ENCODE measurements around the gene BEND5. TPM values are rescaled to one million over a fixed set of nuclear protein-coding genes. Genes with fewer than 3 reads are reported as not detected.

Gene BEND5, protein sequence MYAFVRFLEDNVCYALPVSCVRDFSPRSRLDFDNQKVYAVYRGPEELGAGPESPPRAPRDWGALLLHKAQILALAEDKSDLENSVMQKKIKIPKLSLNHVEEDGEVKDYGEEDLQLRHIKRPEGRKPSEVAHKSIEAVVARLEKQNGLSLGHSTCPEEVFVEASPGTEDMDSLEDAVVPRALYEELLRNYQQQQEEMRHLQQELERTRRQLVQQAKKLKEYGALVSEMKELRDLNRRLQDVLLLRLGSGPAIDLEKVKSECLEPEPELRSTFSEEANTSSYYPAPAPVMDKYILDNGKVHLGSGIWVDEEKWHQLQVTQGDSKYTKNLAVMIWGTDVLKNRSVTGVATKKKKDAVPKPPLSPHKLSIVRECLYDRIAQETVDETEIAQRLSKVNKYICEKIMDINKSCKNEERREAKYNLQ
- total RNA-seq: 16.0 TPM

DNA sequence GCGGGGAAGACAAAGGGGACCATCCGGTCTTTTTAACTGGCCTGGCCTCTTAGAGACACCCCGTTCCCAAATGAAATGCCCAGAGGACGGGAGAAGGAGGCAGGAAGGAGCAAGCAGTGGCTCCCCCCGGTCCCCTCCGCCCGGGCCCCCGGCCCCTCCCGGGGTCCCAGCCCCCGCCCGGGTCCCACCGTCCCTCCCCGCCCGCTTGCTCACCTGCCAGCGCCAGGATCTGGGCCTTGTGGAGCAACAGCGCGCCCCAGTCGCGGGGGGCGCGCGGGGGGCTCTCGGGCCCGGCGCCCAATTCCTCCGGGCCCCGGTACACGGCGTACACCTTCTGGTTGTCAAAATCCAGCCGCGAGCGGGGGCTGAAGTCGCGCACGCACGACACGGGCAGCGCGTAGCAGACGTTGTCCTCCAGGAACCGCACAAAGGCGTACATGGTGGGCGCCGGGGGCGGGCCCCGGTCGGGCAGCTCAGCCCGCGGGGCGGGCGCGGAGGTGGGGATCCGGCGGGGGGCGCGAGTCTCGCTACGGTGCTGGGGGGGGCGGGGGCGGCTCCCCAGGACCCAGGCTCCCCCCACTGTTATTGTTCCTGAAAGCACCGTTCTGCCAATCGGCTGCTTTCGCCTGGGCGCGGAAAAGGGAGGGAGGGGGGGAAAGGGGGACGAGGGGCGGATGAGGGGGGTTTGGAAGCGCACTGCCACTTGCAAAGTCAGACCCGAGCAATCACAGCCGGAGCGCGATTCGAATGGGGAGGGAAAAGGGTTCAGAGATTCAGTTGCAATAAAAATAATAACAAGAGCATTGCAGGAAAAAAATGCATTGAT is at the start of gene BEND5:
Gene BEND5 (minus strand): TSS at position 499 of the 826 bp plus-strand sequence. CDS start 60 bp downstream, at position 439.

Data from parietal lobe (tissue), 1 donor.